Measurements from ENCODE around the gene ADCY4. TPM values are rescaled to one million over a fixed set of nuclear protein-coding genes. Genes with fewer than 3 reads are reported as not detected.

Gene ADCY4
- total RNA-seq, 2 experiments from 2014 or later: 2.0 to 3.4 TPM

GRCh38 chr14:24323341-24323740 is 11.5 kb downstream of the ADCY4 start:
- H3K79me2 ChIP-seq (ENCODE audit: insufficient read depth, low read depth, low read length): no peaks in the 10 kb centered on the region
- H3K4me1 ChIP-seq (ENCODE audit: insufficient read depth, low read length, poor library complexity, severe bottlenecking): peaks cover 7% of the 10 kb centered on the region
- POLR2A ChIA-PET: no interaction called here
- no peaks in the 10 kb centered on the region for H3K36me3 ChIP-seq (ENCODE audit: insufficient read depth, low read length)
- DNase-seq (ENCODE audit: low spot score): no peak
- H3K4me3 ChIP-seq (ENCODE audit: low read depth, low read length, poor library complexity, severe bottlenecking): no peak overlapping the region
- TF ChIP-seq EZH2phosphoT487 (IDR thresholded peaks at IDR 0.05; ENCODE audit: borderline replicate concordance, low read depth, low read length): no peak
- no peak for TF ChIP-seq CTCF (conservative IDR thresholded peaks at IDR 0.05; ENCODE audit: low read length)
- no peak overlapping the region for H2AFZ ChIP-seq (ENCODE audit: low read length)
- no peaks in the 10 kb centered on the region for H3K9me2 ChIP-seq (ENCODE audit: insufficient read depth, low read length)
- BruUV-seq (replicated peaks): no TSS peak
- H3K4me2 ChIP-seq (ENCODE audit: low read length): no peak overlapping the region
- H4K20me1 ChIP-seq (ENCODE audit: insufficient read depth, low read length): no peaks in the 10 kb centered on the region
- no peak overlapping the region for H3K27ac ChIP-seq (ENCODE audit: low read depth, low read length, poor library complexity, severe bottlenecking)
- CTCF ChIA-PET (ENCODE audit: unreplicated experiment): no interaction called here
- no peaks in the 10 kb centered on the region for H3K9me3 ChIP-seq (ENCODE audit: low read length)
- intact Hi-C loops (cut with micrococcal nuclease; ENCODE audit: unreplicated experiment): no loop called here

- no TSS peak for BruUV-seq (replicated peaks)
- Histone ChIP-seq H3K36me3 (ENCODE audit: insufficient read depth, low read length) (no peaks in the 10 kb centered on the region), H3K4me1 (ENCODE audit: insufficient read depth, low read length, poor library complexity, severe bottlenecking) (peaks cover 7% of the 10 kb centered on the region), H4K20me1 (ENCODE audit: insufficient read depth, low read length) (no peaks in the 10 kb centered on the region), H2AFZ (ENCODE audit: low read length) (no peak overlapping the region), H3K4me2 (ENCODE audit: low read length) (no peak overlapping the region), H3K4me3 (ENCODE audit: low read depth, low read length, poor library complexity, severe bottlenecking) (no peak overlapping the region), H3K9me2 (ENCODE audit: insufficient read depth, low read length) (no peaks in the 10 kb centered on the region), H3K79me2 (ENCODE audit: insufficient read depth, low read depth, low read length) (no peaks in the 10 kb centered on the region), H3K27ac (ENCODE audit: low read depth, low read length, poor library complexity, severe bottlenecking) (no peak overlapping the region), H3K9me3 (ENCODE audit: low read length) (no peaks in the 10 kb centered on the region)
- intact Hi-C loops (cut with micrococcal nuclease; ENCODE audit: unreplicated experiment): no loop called here
- TF ChIP-seq CTCF (conservative IDR thresholded peaks at IDR 0.05; ENCODE audit: low read length): no peak
- TF ChIP-seq EZH2phosphoT487 (IDR thresholded peaks at IDR 0.05; ENCODE audit: borderline replicate concordance, low read depth, low read length): no peak
- ChIA-PET CTCF (ENCODE audit: unreplicated experiment) (interaction anchor here (0.6 kb wide), 2 partner anchors 15 to 121 kb away, joined by 3 read pairs; partner anchors contain the start of gene CIDEB), POLR2A (no interaction called here)
- no peak for DNase-seq (ENCODE audit: low spot score)
Measured at GRCh38 chr14:24322672-24323071, 12.2 kb downstream of the ADCY4 start.

GRCh38 chr14:24321212-24321975 is 13.5 kb downstream of the ADCY4 start:
- Histone ChIP-seq H4K20me1 (ENCODE audit: insufficient read depth, low read length) (no peaks in the 10 kb centered on the region), H3K4me2 (ENCODE audit: low read length) (no peak overlapping the region), H3K27ac (ENCODE audit: low read depth, low read length, poor library complexity, severe bottlenecking) (no peak overlapping the region), H2AFZ (ENCODE audit: low read length) (no peak overlapping the region), H3K9me3 (ENCODE audit: low read length) (no peaks in the 10 kb centered on the region), H3K4me3 (ENCODE audit: low read depth, low read length, poor library complexity, severe bottlenecking) (no peak overlapping the region), H3K36me3 (ENCODE audit: insufficient read depth, low read length) (no peaks in the 10 kb centered on the region), H3K4me1 (ENCODE audit: insufficient read depth, low read length, poor library complexity, severe bottlenecking) (no peaks in the 10 kb centered on the region), H3K9me2 (ENCODE audit: insufficient read depth, low read length) (no peaks in the 10 kb centered on the region), H3K79me2 (ENCODE audit: insufficient read depth, low read depth, low read length) (no peaks in the 10 kb centered on the region)
- CTCF ChIA-PET (ENCODE audit: unreplicated experiment): no interaction called here
- no peak for DNase-seq (ENCODE audit: low spot score)
- no TSS peak for BruUV-seq (replicated peaks)
- POLR2A ChIA-PET: no interaction called here
- no peak for TF ChIP-seq EZH2phosphoT487 (IDR thresholded peaks at IDR 0.05; ENCODE audit: borderline replicate concordance, low read depth, low read length)
- no peak for TF ChIP-seq CTCF (conservative IDR thresholded peaks at IDR 0.05; ENCODE audit: low read length)
- intact Hi-C loops (cut with micrococcal nuclease; ENCODE audit: unreplicated experiment): no loop called here
